IMR-90 (cell line): ENCODE measurements around the gene LRRC7.

Experiments
- CTCF ChIP-seq: conservative IDR thresholded peaks from 2 replicates; pipeline ENCODE4 v1.5.1; 2012; ENCODE audit warnings: mild to moderate bottlenecking, low read depth, low read length, improper control_type of control experiment
- MXI1 ChIP-seq: IDR thresholded peaks from 2 replicates; pipeline ENCODE4 v1.6.1; 2012; ENCODE audit warnings: low read depth, mild to moderate bottlenecking, low read length, moderate library complexity, borderline replicate concordance
- POLR2A ChIP-seq: IDR thresholded peaks from 2 replicates; pipeline ENCODE4 v1.6.1; 2012; ENCODE audit warnings: mild to moderate bottlenecking, low read depth, low read length
- RAD21 ChIP-seq: IDR thresholded peaks from 2 replicates; pipeline ENCODE4 v1.6.1; 2012; ENCODE audit warnings: low read length, improper control_type of control experiment
- RFX5 ChIP-seq: IDR thresholded peaks from 2 replicates; pipeline ENCODE4 v1.8.0; 2012; ENCODE audit warnings: low read depth, mild to moderate bottlenecking, low read length, moderate library complexity

GRCh38 chr1:69520326-69520725 is 47.4 kb upstream of the LRRC7 start:
- TF ChIP-seq CTCF (no peak), POLR2A (no peak), RFX5 (no peak), RAD21 (no peak), MXI1 (no peak)
